GM19395 (cell line): ENCODE measurements around the gene AASS.
A peak's percentile ranks its signal among the peaks of the same experiment; 100 is the strongest.
"Not testable (repeated sequence)": the region's sequence is repeated elsewhere in the genome, so short reads cannot be mapped to it uniquely, and the experiment has no call there.

Experiments used
- ATAC-seq: cut with Tn5 transposase; IDR thresholded peaks from one replicate; pipeline ENCODE4 v1.9.1; 2021; ENCODE audit warnings: mild to moderate bottlenecking, moderate library complexity; ENCODE audit not compliant: unreplicated experiment

AASS gene

GRCh38 chr7:122143751-122144711 is at the start of gene AASS:
TSS of gene AASS (minus strand) at chr7:122144249. CDS start at chr7:122133726, 10,523 bp downstream.
- ATAC-seq = peak; percentile 100

- no peak for ATAC-seq
Measured at GRCh38 chr7:122188785-122189184, 44.7 kb upstream of the AASS start.

- ATAC-seq = no peak
Measured at GRCh38 chr7:122183106-122183505, 39.1 kb upstream of the AASS start.

GRCh38 chr7:122182081-122182480 is 38.0 kb upstream of the AASS start:
- ATAC-seq = no peak

- not testable (repeated sequence) for ATAC-seq
Measured at GRCh38 chr7:122172144-122172543, 28.1 kb upstream of the AASS start.

- no peak for ATAC-seq
Measured at GRCh38 chr7:122166740-122167139, 22.7 kb upstream of the AASS start.

GRCh38 chr7:122166275-122166674 is 22.2 kb upstream of the AASS start:
- ATAC-seq = no peak

GRCh38 chr7:122161628-122162027 is 17.6 kb upstream of the AASS start:
- no peak for ATAC-seq

GRCh38 chr7:122155566-122155965 is 11.5 kb upstream of the AASS start:
- no peak for ATAC-seq

GRCh38 chr7:122148878-122149277 is 4.8 kb upstream of the AASS start:
- ATAC-seq = no peak

GRCh38 chr7:122148081-122148480 is 4.0 kb upstream of the AASS start:
- no peak for ATAC-seq

- ATAC-seq = no peak
Measured at GRCh38 chr7:122145937-122146645, 2.0 kb upstream of the AASS start.

- no peak for ATAC-seq
Measured at GRCh38 chr7:122143376-122143750, 686 bp downstream of the AASS start.

GRCh38 chr7:122140918-122141317 is 3.1 kb downstream of the AASS start:
- ATAC-seq = no peak

- no peak for ATAC-seq
Measured at GRCh38 chr7:122137251-122138077, 6.6 kb downstream of the AASS start.

- ATAC-seq = no peak
Measured at GRCh38 chr7:122136639-122137245, 7.3 kb downstream of the AASS start.

GRCh38 chr7:122136078-122136477 is 8.0 kb downstream of the AASS start:
- ATAC-seq = no peak

- no peak for ATAC-seq
Measured at GRCh38 chr7:122135275-122135674, 8.8 kb downstream of the AASS start.

GRCh38 chr7:122134793-122135192 is 9.3 kb downstream of the AASS start:
- not testable (repeated sequence) for ATAC-seq

GRCh38 chr7:122133477-122133876 is 10.6 kb downstream of the AASS start:
- no peak for ATAC-seq

- ATAC-seq = no peak
Measured at GRCh38 chr7:122132341-122132740, 11.7 kb downstream of the AASS start.
